Measurements from ENCODE around the gene TMEM8B.
A peak's percentile ranks its signal among the peaks of the same experiment; 100 is the strongest.

The TMEM8B gene

GRCh38 chr9:35899021-35899420 is 70.0 kb downstream of the TMEM8B start:
- Histone ChIP-seq H3K4me1 (ENCODE audit: control insufficient read depth, insufficient read depth, low read length) (no peaks in the 10 kb centered on the region), H3K9me3 (ENCODE audit: control insufficient read depth, insufficient read depth, low read length) (no peaks in the 10 kb centered on the region), H3K9ac (ENCODE audit: low read depth, low read length) (no peak overlapping the region), H3K27me3 (ENCODE audit: control insufficient read depth, insufficient read depth, low read length) (no peaks in the 10 kb centered on the region), H3K27ac (ENCODE audit: low read depth, low read length) (no peak overlapping the region), H3K4me3 (ENCODE audit: low read depth, low read length) (no peak overlapping the region), H3K36me3 (ENCODE audit: control insufficient read depth, insufficient read depth, low read length) (no peaks in the 10 kb centered on the region)

GRCh38 chr9:35903049-35903448 is 74.0 kb downstream of the TMEM8B start:
- Histone ChIP-seq H3K4me3 (ENCODE audit: low read depth, low read length) (no peak overlapping the region), H3K27ac (ENCODE audit: low read depth, low read length) (no peak overlapping the region), H3K36me3 (ENCODE audit: control insufficient read depth, insufficient read depth, low read length) (no peaks in the 10 kb centered on the region), H3K9ac (ENCODE audit: low read depth, low read length) (no peak overlapping the region), H3K4me1 (ENCODE audit: control insufficient read depth, insufficient read depth, low read length) (peaks cover 13% of the 10 kb centered on the region), H3K9me3 (ENCODE audit: control insufficient read depth, insufficient read depth, low read length) (no peaks in the 10 kb centered on the region), H3K27me3 (ENCODE audit: control insufficient read depth, insufficient read depth, low read length) (no peaks in the 10 kb centered on the region)

GRCh38 chr9:35904338-35904737 is 75.3 kb downstream of the TMEM8B start:
- H3K27ac ChIP-seq (ENCODE audit: low read depth, low read length): no peak overlapping the region
- no peaks in the 10 kb centered on the region for H3K27me3 ChIP-seq (ENCODE audit: control insufficient read depth, insufficient read depth, low read length)
- H3K36me3 ChIP-seq (ENCODE audit: control insufficient read depth, insufficient read depth, low read length): no peaks in the 10 kb centered on the region
- no peak overlapping the region for H3K4me3 ChIP-seq (ENCODE audit: low read depth, low read length)
- no peak overlapping the region for H3K9ac ChIP-seq (ENCODE audit: low read depth, low read length)
- H3K4me1 ChIP-seq (ENCODE audit: control insufficient read depth, insufficient read depth, low read length): peaks cover 25% of the 10 kb centered on the region
- no peaks in the 10 kb centered on the region for H3K9me3 ChIP-seq (ENCODE audit: control insufficient read depth, insufficient read depth, low read length)

- Histone ChIP-seq H3K9ac (ENCODE audit: low read depth, low read length) (no peak overlapping the region), H3K4me3 (ENCODE audit: low read depth, low read length) (no peak overlapping the region), H3K36me3 (ENCODE audit: control insufficient read depth, insufficient read depth, low read length) (no peaks in the 10 kb centered on the region), H3K4me1 (ENCODE audit: control insufficient read depth, insufficient read depth, low read length) (peaks cover 25% of the 10 kb centered on the region), H3K27ac (ENCODE audit: low read depth, low read length) (no peak overlapping the region), H3K9me3 (ENCODE audit: control insufficient read depth, insufficient read depth, low read length) (no peaks in the 10 kb centered on the region), H3K27me3 (ENCODE audit: control insufficient read depth, insufficient read depth, low read length) (no peaks in the 10 kb centered on the region)
Observed at GRCh38 chr9:35905051-35905781, 76.2 kb downstream of the TMEM8B start.

- H3K4me1 ChIP-seq (ENCODE audit: control insufficient read depth, insufficient read depth, low read length): peaks cover 25% of the 10 kb centered on the region
- H3K4me3 ChIP-seq (ENCODE audit: low read depth, low read length): no peak within 1 kb of the TSS
- H3K9ac ChIP-seq (ENCODE audit: low read depth, low read length): no peak within 1 kb of the TSS
- H3K9me3 ChIP-seq (ENCODE audit: control insufficient read depth, insufficient read depth, low read length): no peaks in the 10 kb centered on the region
- no peak within 1 kb of the TSS for H3K27ac ChIP-seq (ENCODE audit: low read depth, low read length)
- no peaks in the 10 kb centered on the region for H3K36me3 ChIP-seq (ENCODE audit: control insufficient read depth, insufficient read depth, low read length)
- no peaks in the 10 kb centered on the region for H3K27me3 ChIP-seq (ENCODE audit: control insufficient read depth, insufficient read depth, low read length)
Observed at GRCh38 chr9:35905912-35906679, 77.1 kb downstream of the TMEM8B start, which contains the start of gene HRCT1. HRCT1 (plus strand) TSS chr9:35906202; CDS start chr9:35906288, 86 bp downstream.

- H3K4me3 ChIP-seq (ENCODE audit: low read depth, low read length): no peak overlapping the region; the same call in 1 of the 2 replicates
- no peaks in the 10 kb centered on the region for H3K27me3 ChIP-seq (ENCODE audit: control insufficient read depth, insufficient read depth, low read length)
- no peaks in the 10 kb centered on the region for H3K9me3 ChIP-seq (ENCODE audit: control insufficient read depth, insufficient read depth, low read length)
- peaks cover 25% of the 10 kb centered on the region for H3K4me1 ChIP-seq (ENCODE audit: control insufficient read depth, insufficient read depth, low read length)
- H3K36me3 ChIP-seq (ENCODE audit: control insufficient read depth, insufficient read depth, low read length): no peaks in the 10 kb centered on the region
- peak overlapping the region; percentile 11; the same call in 1 of the 2 replicates for H3K9ac ChIP-seq (ENCODE audit: low read depth, low read length)
- peak overlapping the region; percentile 93 for H3K27ac ChIP-seq (ENCODE audit: low read depth, low read length)
Observed at GRCh38 chr9:35906923-35907699, 78.1 kb downstream of the TMEM8B start.

GRCh38 chr9:35907711-35908503 is 78.9 kb downstream of the TMEM8B start:
- no peak overlapping the region; the same call in 1 of the 2 replicates for H3K4me3 ChIP-seq (ENCODE audit: low read depth, low read length)
- H3K9me3 ChIP-seq (ENCODE audit: control insufficient read depth, insufficient read depth, low read length): no peaks in the 10 kb centered on the region
- no peaks in the 10 kb centered on the region for H3K36me3 ChIP-seq (ENCODE audit: control insufficient read depth, insufficient read depth, low read length)
- H3K9ac ChIP-seq (ENCODE audit: low read depth, low read length): peak overlapping the region; percentile 26; the same call in 1 of the 2 replicates
- H3K27me3 ChIP-seq (ENCODE audit: control insufficient read depth, insufficient read depth, low read length): no peaks in the 10 kb centered on the region
- H3K4me1 ChIP-seq (ENCODE audit: control insufficient read depth, insufficient read depth, low read length): peaks cover 25% of the 10 kb centered on the region
- peak overlapping the region; percentile 93 for H3K27ac ChIP-seq (ENCODE audit: low read depth, low read length)

GRCh38 chr9:35908504-35909125 is 79.6 kb downstream of the TMEM8B start:
- Histone ChIP-seq H3K4me3 (ENCODE audit: low read depth, low read length) (no peak overlapping the region), H3K27me3 (ENCODE audit: control insufficient read depth, insufficient read depth, low read length) (no peaks in the 10 kb centered on the region), H3K36me3 (ENCODE audit: control insufficient read depth, insufficient read depth, low read length) (no peaks in the 10 kb centered on the region), H3K27ac (ENCODE audit: low read depth, low read length) (peak overlapping the region; percentile 93), H3K9ac (ENCODE audit: low read depth, low read length) (peak overlapping the region; percentile 26; the same call in 1 of the 2 replicates), H3K9me3 (ENCODE audit: control insufficient read depth, insufficient read depth, low read length) (no peaks in the 10 kb centered on the region), H3K4me1 (ENCODE audit: control insufficient read depth, insufficient read depth, low read length) (peaks cover 25% of the 10 kb centered on the region)

- Histone ChIP-seq H3K4me3 (ENCODE audit: low read depth, low read length) (no peak within 1 kb of the TSS), H3K9ac (ENCODE audit: low read depth, low read length) (peak within 1 kb of the TSS; percentile 26; the same call in 1 of the 2 replicates), H3K27me3 (ENCODE audit: control insufficient read depth, insufficient read depth, low read length) (no peaks in the 10 kb centered on the region), H3K9me3 (ENCODE audit: control insufficient read depth, insufficient read depth, low read length) (no peaks in the 10 kb centered on the region), H3K36me3 (ENCODE audit: control insufficient read depth, insufficient read depth, low read length) (no peaks in the 10 kb centered on the region), H3K27ac (ENCODE audit: low read depth, low read length) (peak within 1 kb of the TSS; percentile 93), H3K4me1 (ENCODE audit: control insufficient read depth, insufficient read depth, low read length) (peaks cover 25% of the 10 kb centered on the region)
Observed at GRCh38 chr9:35909274-35909673, 80.2 kb downstream of the TMEM8B start, which contains the start of gene SPAAR. SPAAR (plus strand) TSS chr9:35909490; CDS start chr9:35910464, 974 bp downstream.

Measured in HUES48 (cell line).